A549 (cell line): ENCODE results near the gene MPND. TPM values are rescaled to one million over a fixed set of nuclear protein-coding genes. Genes with fewer than 3 reads are reported as not detected.

ENCODE experiments used
- ATAC-seq, 2 experiments: fragments of 200-7000 bp in 1 of 2; fragments of >200 bp in 1 of 2; cut with Nextera tagmentation in 1 of 2; cut with Tn5 transposase in 1 of 2; 3 replicates each; pipeline versions ENCODE4 v1.8.0 to v1.9.1; 2018 to 2020; ENCODE audit warnings: mild to moderate bottlenecking in 1 of 2, moderate library complexity in 1 of 2
- CTCF ChIA-PET: fragments of 300-600 bp; sonication (Branson Sonifier 250); formaldehyde crosslinking; extraction: SDS; loops from one replicate; lab custom pipeline; 2021; ENCODE audit warnings: antibody characterized with exemption, inconsistent platforms; lab: Yijun Ruan, JAX
- POLR2A ChIA-PET: fragments of 350-600 bp; formaldehyde crosslinking; extraction: SDS; loops from one replicate; lab custom pipeline; 2021; ENCODE audit warnings: antibody characterized with exemption, inconsistent platforms; lab: Yijun Ruan, JAX
- DNase-seq, 2 experiments: peaks; one replicate each; pipeline versions ENCODE4 v3.0.0 to v3.0.0-alpha.2; 2011 to 2016; ENCODE audit warnings: low read depth in 1 of 2, low spot score in 1 of 2
- FAIRE-seq: peaks from 2 replicates; lab custom pipeline; 2011; peaks lifted over from hg19 to GRCh38; lab: Jason Lieb, UNC
- H3K27ac ChIP-seq, 2 experiments: fragments of >200 bp; sonication (Bioruptor Twin); formaldehyde crosslinking; 3 replicates each; pipeline ENCODE4 v1.5.1; 2016 to 2017
- H3K4me1 ChIP-seq: fragments of >200 bp; sonication (Bioruptor Twin); formaldehyde crosslinking; 3 replicates; pipeline ENCODE4 v1.6.1; 2016
- H3K4me2 ChIP-seq: fragments of >200 bp; sonication (Bioruptor Twin); formaldehyde crosslinking; 3 replicates; pipeline ENCODE4 v1.6.1; 2016
- H3K4me3 ChIP-seq: fragments of >200 bp; sonication (Bioruptor Twin); formaldehyde crosslinking; 3 replicates; pipeline ENCODE4 v1.5.1; 2016
- H3K9me3 ChIP-seq: fragments of >200 bp; sonication (Bioruptor Twin); formaldehyde crosslinking; 3 replicates; pipeline ENCODE4 v1.6.1; 2016
- EHF ChIP-seq: fragments of 250-450 bp; sonication (Bioruptor Pico); IDR thresholded peaks from 2 replicates; pipeline ENCODE4 v1.5.0; 2020; ENCODE audit warnings: mild to moderate bottlenecking
- GATA3 ChIP-seq: IDR thresholded peaks from 2 replicates; pipeline ENCODE4 v1.6.1; 2012; ENCODE audit warnings: borderline replicate concordance
- HDAC2 ChIP-seq: fragments of 200-600 bp; sonication (generic); IDR thresholded peaks from 2 replicates; pipeline ENCODE4 v1.6.1; 2016
- HOXB5 ChIP-seq: fragments of 250-450 bp; sonication (Bioruptor Pico); IDR thresholded peaks from 2 replicates; pipeline ENCODE4 v1.5.0; 2020; ENCODE audit warnings: mild to moderate bottlenecking, moderate library complexity
- JUNB ChIP-seq: fragments of >200 bp; sonication (Bioruptor Twin); formaldehyde crosslinking; IDR thresholded peaks from 2 replicates; pipeline ENCODE4 v1.6.1; 2016
- KDM5A ChIP-seq: fragments of 200-600 bp; sonication (generic); IDR thresholded peaks from 2 replicates; pipeline ENCODE4 v1.6.1; 2016; ENCODE audit warnings: antibody characterized with exemption, mild to moderate bottlenecking
- NR3C1 ChIP-seq: fragments of >200 bp; sonication (Bioruptor Twin); formaldehyde crosslinking; IDR thresholded peaks from 3 replicates; pipeline ENCODE4 v1.6.1; 2017
- REST ChIP-seq: fragments of 200-600 bp; sonication (generic); IDR thresholded peaks from 2 replicates; pipeline ENCODE4 v1.6.1; 2016; ENCODE audit warnings: antibody characterized with exemption, mild to moderate bottlenecking, moderate library complexity
- RFX5 ChIP-seq: fragments of 450-650 bp; IDR thresholded peaks from 2 replicates; pipeline ENCODE4 v1.7.1; 2014; ENCODE audit warnings: antibody characterized with exemption, mild to moderate bottlenecking, moderate library complexity
- ZFP36 ChIP-seq: fragments of 450-650 bp; IDR thresholded peaks from 2 replicates; pipeline ENCODE4 v1.6.1; 2014; ENCODE audit warnings: borderline replicate concordance; ENCODE audit not compliant: partially characterized antibody
- WGBS: methylation state at CpG from one replicate; pipeline ENCODE4 v1.1.6; 2017; ENCODE audit errors: missing lambda C conversion rate; 5-methylcytosine and 5-hydroxymethylcytosine counted together
- polyA plus RNA-seq, 4 experiments: library from polyadenylated mRNA; depleted of rRNA in 3 of 4; stranded (reverse); fragments of >200 nt; fragmentation: RNase III in 1 of 4; extraction: RNeasy Plus Mini Kit Qiagen cat#74134 plus additional on column Dnase treatment in 1 of 4; gene quantifications; 2 replicates in 3 of 4; 3 replicates in 1 of 4; pipeline ENCODE4 v1.2.3, GENCODE V29; 2011 to 2017
- TF ChIP-seq, protein P1 (sequence below): fragments of >200 bp; sonication (Bioruptor Twin); formaldehyde crosslinking; IDR thresholded peaks from 3 replicates; pipeline ENCODE4 v1.5.1; 2016
- TF ChIP-seq, protein P2 (sequence below): IDR thresholded peaks from 2 replicates; pipeline ENCODE4 v1.6.1; 2012; ENCODE audit warnings: low read depth, borderline replicate concordance
- TF ChIP-seq, protein P3 (sequence below): fragments of 150-350 bp; IDR thresholded peaks from 2 replicates; pipeline ENCODE4 v1.6.1; 2014; ENCODE audit warnings: low read depth, mild to moderate bottlenecking, low read length

Gene MPND
- polyA plus RNA-seq, 2 of the 4 experiments (the other 2 are of a cell fraction) = 3.5 to 14.5 TPM

DNA sequence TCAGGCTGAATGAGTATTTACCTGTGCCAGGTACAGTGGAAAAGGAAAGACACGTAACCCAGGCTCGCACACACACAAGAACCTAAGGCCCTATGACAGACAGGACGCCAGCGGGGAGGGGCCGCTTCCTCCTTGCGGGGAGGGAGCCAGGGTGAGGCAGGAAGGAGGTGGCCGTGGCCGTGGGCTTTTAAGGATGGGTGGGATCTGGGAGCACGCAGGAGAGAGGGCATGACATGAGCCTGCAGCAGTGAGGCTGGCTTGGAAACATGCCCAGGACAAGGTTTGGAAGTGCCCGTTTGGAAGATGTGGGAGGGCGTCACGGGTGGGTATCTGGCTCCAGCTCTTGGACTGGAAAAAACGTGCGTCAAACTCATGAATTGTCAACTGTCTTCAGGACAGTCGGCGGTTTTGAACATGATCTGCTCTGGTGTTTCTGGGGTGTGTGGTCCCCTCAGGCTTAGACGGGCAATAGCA is 36.9 kb downstream of the MPND start (continued):
- TF ChIP-seq, protein P1, sequence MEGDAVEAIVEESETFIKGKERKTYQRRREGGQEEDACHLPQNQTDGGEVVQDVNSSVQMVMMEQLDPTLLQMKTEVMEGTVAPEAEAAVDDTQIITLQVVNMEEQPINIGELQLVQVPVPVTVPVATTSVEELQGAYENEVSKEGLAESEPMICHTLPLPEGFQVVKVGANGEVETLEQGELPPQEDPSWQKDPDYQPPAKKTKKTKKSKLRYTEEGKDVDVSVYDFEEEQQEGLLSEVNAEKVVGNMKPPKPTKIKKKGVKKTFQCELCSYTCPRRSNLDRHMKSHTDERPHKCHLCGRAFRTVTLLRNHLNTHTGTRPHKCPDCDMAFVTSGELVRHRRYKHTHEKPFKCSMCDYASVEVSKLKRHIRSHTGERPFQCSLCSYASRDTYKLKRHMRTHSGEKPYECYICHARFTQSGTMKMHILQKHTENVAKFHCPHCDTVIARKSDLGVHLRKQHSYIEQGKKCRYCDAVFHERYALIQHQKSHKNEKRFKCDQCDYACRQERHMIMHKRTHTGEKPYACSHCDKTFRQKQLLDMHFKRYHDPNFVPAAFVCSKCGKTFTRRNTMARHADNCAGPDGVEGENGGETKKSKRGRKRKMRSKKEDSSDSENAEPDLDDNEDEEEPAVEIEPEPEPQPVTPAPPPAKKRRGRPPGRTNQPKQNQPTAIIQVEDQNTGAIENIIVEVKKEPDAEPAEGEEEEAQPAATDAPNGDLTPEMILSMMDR = no peak
- no peak for TF ChIP-seq GATA3
- TF ChIP-seq, protein P2, sequence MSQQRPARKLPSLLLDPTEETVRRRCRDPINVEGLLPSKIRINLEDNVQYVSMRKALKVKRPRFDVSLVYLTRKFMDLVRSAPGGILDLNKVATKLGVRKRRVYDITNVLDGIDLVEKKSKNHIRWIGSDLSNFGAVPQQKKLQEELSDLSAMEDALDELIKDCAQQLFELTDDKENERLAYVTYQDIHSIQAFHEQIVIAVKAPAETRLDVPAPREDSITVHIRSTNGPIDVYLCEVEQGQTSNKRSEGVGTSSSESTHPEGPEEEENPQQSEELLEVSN = no peak
- TF ChIP-seq ZFP36 = no peak
- no peak for TF ChIP-seq HDAC2
- TF ChIP-seq JUNB = no peak
- TF ChIP-seq, protein P3, sequence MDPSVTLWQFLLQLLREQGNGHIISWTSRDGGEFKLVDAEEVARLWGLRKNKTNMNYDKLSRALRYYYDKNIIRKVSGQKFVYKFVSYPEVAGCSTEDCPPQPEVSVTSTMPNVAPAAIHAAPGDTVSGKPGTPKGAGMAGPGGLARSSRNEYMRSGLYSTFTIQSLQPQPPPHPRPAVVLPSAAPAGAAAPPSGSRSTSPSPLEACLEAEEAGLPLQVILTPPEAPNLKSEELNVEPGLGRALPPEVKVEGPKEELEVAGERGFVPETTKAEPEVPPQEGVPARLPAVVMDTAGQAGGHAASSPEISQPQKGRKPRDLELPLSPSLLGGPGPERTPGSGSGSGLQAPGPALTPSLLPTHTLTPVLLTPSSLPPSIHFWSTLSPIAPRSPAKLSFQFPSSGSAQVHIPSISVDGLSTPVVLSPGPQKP = no peak

- POLR2A ChIA-PET = no interaction called here
These were observed 42.1 kb downstream of the MPND start for GRCh38 chr19:4385291-4386040.

More at GRCh38 chr19:4385291-4386040, 42.1 kb downstream of the MPND start:
- H3K9me3 ChIP-seq = no peaks in the 10 kb centered on the region
- no peak for ATAC-seq
- CTCF ChIA-PET = interaction anchor here (0.5 to 4.2 kb wide), 7 partner anchors 8 to 98 kb away, joined by 3 to 26 read pairs (median 4); partner anchors contain the start of gene SH3GL1
- TF ChIP-seq NR3C1 (no peak), RFX5 (no peak), JUNB (no peak), HOXB5 (CRISPR knock-in tag) (no peak), KDM5A (no peak), REST (no peak), EHF (CRISPR knock-in tag) (no peak)
- TF ChIP-seq, all 56 proteins: peak for 0
- Histone ChIP-seq H3K27ac (no peak overlapping the region), H3K4me2 (no peak overlapping the region), H3K4me1 (peaks cover under 1% of the 10 kb centered on the region; the same call in 1 of the 3 replicates), H3K4me3 (no peak overlapping the region)
- FAIRE-seq (no peak), DNase-seq (no peak)
- WGBS = 91% methylated on average over 15 of the region's 15 CpGs
